ENCODE results near the gene CUX1.

- TF ChIP-seq CTCF (IDR thresholded peaks at IDR 0.05), result no peak
- TF ChIP-seq POLR2A (IDR thresholded peaks at IDR 0.05), result no peak
Measured at GRCh38 chr7:102220229-102220850, 402.9 kb downstream of the CUX1 start.

Measured in esophagus squamous epithelium (tissue), 4 donors.